ENCODE measurements around the gene HOXD8.

The HOXD8 gene

GRCh38 chr2:176147800-176148496 lies 18.4 kb downstream of the HOXD8 start:
- DNase-seq (ENCODE audit: low spot score): no peak

- DNase-seq (ENCODE audit: low spot score): no peak
These were observed 19.4 kb downstream of the HOXD8 start for GRCh38 chr2:176148751-176149421.

- DNase-seq (ENCODE audit: low spot score): no peak
These were observed 20.0 kb downstream of the HOXD8 start for GRCh38 chr2:176149481-176149938.

GRCh38 chr2:176149939-176150583 lies 20.6 kb downstream of the HOXD8 start:
- DNase-seq (ENCODE audit: low spot score): no peak

GRCh38 chr2:176150584-176151441 lies 21.3 kb downstream of the HOXD8 start:
- no peak for DNase-seq (ENCODE audit: low spot score)

GRCh38 chr2:176151442-176152287 lies 22.2 kb downstream of the HOXD8 start, which contains the start of gene HOXD4:
Gene HOXD4 (plus strand): TSS chr2:176151550. CDS start chr2:176151634, 84 bp downstream.
- no peak for DNase-seq (ENCODE audit: low spot score)

- DNase-seq (ENCODE audit: low spot score): no peak
These were observed 23.1 kb downstream of the HOXD8 start for GRCh38 chr2:176152350-176153181.

- DNase-seq (ENCODE audit: low spot score): no peak
These were observed 25.2 kb downstream of the HOXD8 start for GRCh38 chr2:176154576-176155252.

GRCh38 chr2:176155356-176156044 lies 26.0 kb downstream of the HOXD8 start:
- no peak for DNase-seq (ENCODE audit: low spot score)

GRCh38 chr2:176156301-176156806 lies 26.8 kb downstream of the HOXD8 start:
- DNase-seq (ENCODE audit: low spot score): no peak

- no peak for DNase-seq (ENCODE audit: low spot score)
These were observed 27.4 kb downstream of the HOXD8 start, which contains the start of gene HOXD3 for GRCh38 chr2:176156807-176157498. Gene HOXD3 (plus strand): TSS chr2:176157307. CDS start chr2:176169115, 11,808 bp downstream.

- DNase-seq (ENCODE audit: low spot score): no peak
These were observed 28.1 kb downstream of the HOXD8 start for GRCh38 chr2:176157499-176158185.

- DNase-seq (ENCODE audit: low spot score): no peak
These were observed 28.7 kb downstream of the HOXD8 start for GRCh38 chr2:176158186-176158591.

GRCh38 chr2:176158855-176159662 lies 29.6 kb downstream of the HOXD8 start:
- DNase-seq (ENCODE audit: low spot score): no peak

- no peak for DNase-seq (ENCODE audit: low spot score)
These were observed 30.3 kb downstream of the HOXD8 start for GRCh38 chr2:176159663-176160250.
